Osteoblast (primary cell): ENCODE data around the gene SCAF1. TPM values are rescaled to one million over a fixed set of nuclear protein-coding genes. Genes with fewer than 3 reads are reported as not detected.

ENCODE experiments used
- DNase-seq: peaks from one replicate; pipeline ENCODE4 v3.0.0; 2011; ENCODE audit warnings: low spot score, mixed read lengths; ENCODE audit not compliant: insufficient read length; ENCODE audit errors: missing footprints
- H2AFZ ChIP-seq: 2 replicates; pipeline ENCODE4 v1.6.0; 2011; ENCODE audit warnings: mild to moderate bottlenecking, low read length
- H3K27ac ChIP-seq: 2 replicates; pipeline ENCODE4 v1.5.1; 2011; ENCODE audit warnings: mild to moderate bottlenecking, low read depth, low read length, moderate library complexity
- H3K27me3 ChIP-seq: 2 replicates; pipeline ENCODE4 v1.6.0; 2012; ENCODE audit warnings: mild to moderate bottlenecking, control low read depth, inconsistent platforms, low read length, moderate library complexity; ENCODE audit not compliant: insufficient read depth
- H3K36me3 ChIP-seq: 2 replicates; pipeline ENCODE4 v1.5.1; 2011; ENCODE audit warnings: mild to moderate bottlenecking, low read length, control low read depth, moderate library complexity; ENCODE audit not compliant: insufficient read depth
- H3K4me1 ChIP-seq: 2 replicates; pipeline ENCODE4 v1.5.1; 2011; ENCODE audit warnings: mild to moderate bottlenecking, low read length, control low read depth, moderate library complexity; ENCODE audit not compliant: insufficient read depth
- H3K4me2 ChIP-seq: 2 replicates; pipeline ENCODE4 v1.6.0; 2011; ENCODE audit warnings: mild to moderate bottlenecking, low read length; ENCODE audit not compliant: insufficient read depth
- H3K4me3 ChIP-seq: fragments of 200-600 bp; sonication (generic); 3 replicates; pipeline ENCODE4 v1.5.1; 2012; ENCODE audit warnings: mild to moderate bottlenecking, low read length, inconsistent platforms; ENCODE audit not compliant: insufficient read depth
- H3K79me2 ChIP-seq: 2 replicates; pipeline ENCODE4 v1.6.0; 2012; ENCODE audit warnings: mild to moderate bottlenecking, low read length, control low read depth, inconsistent platforms; ENCODE audit not compliant: insufficient read depth
- H3K9me3 ChIP-seq: 2 replicates; pipeline ENCODE4 v1.5.1; 2011; ENCODE audit warnings: low read depth, low read length, control low read depth
- H4K20me1 ChIP-seq: 2 replicates; pipeline ENCODE4 v1.6.0; 2012; ENCODE audit warnings: mild to moderate bottlenecking, low read length, control low read depth; ENCODE audit not compliant: insufficient read depth
- CTCF ChIP-seq: IDR thresholded peaks from 2 replicates; pipeline ENCODE4 v1.5.1; 2011; ENCODE audit warnings: mild to moderate bottlenecking, low read depth, low read length, moderate library complexity; ENCODE audit errors: extremely low read depth
- total RNA-seq: library from RNA; depleted of rRNA; stranded (reverse); fragments of >200 nt; gene quantifications from 2 replicates; pipeline ENCODE4 v1.2.3, GENCODE V29; 2012

Gene SCAF1
- total RNA-seq, 1 donor: 14.8 TPM

GRCh38 chr19:49692147-49692506 lies 50.1 kb downstream of the SCAF1 start:
- Histone ChIP-seq H3K9me3 (no peaks in the 10 kb centered on the region), H3K79me2 (no peaks in the 10 kb centered on the region), H3K4me3 (no peak overlapping the region), H3K27ac (no peak overlapping the region), H4K20me1 (no peaks in the 10 kb centered on the region), H3K4me2 (no peak overlapping the region), H3K4me1 (peaks cover 20% of the 10 kb centered on the region), H3K27me3 (no peaks in the 10 kb centered on the region), H3K36me3 (no peaks in the 10 kb centered on the region), H2AFZ (no peak overlapping the region)
- peak; percentile 47 for DNase-seq
- TF ChIP-seq CTCF: no peak

- DNase-seq: no peak
- no peak overlapping the region for H2AFZ ChIP-seq
- no peaks in the 10 kb centered on the region for H3K36me3 ChIP-seq
- no peak for TF ChIP-seq CTCF
- peaks cover 5% of the 10 kb centered on the region for H3K4me1 ChIP-seq
- H4K20me1 ChIP-seq: no peaks in the 10 kb centered on the region
- no peaks in the 10 kb centered on the region for H3K79me2 ChIP-seq
- H3K9me3 ChIP-seq: no peaks in the 10 kb centered on the region
- no peak overlapping the region for H3K4me3 ChIP-seq
- H3K4me2 ChIP-seq: no peak overlapping the region
- H3K27me3 ChIP-seq: no peaks in the 10 kb centered on the region
- no peak overlapping the region for H3K27ac ChIP-seq
These were observed 54.1 kb downstream of the SCAF1 start for GRCh38 chr19:49696115-49696514.

- no peak overlapping the region for H3K4me3 ChIP-seq
- no peaks in the 10 kb centered on the region for H3K79me2 ChIP-seq
- no peaks in the 10 kb centered on the region for H3K36me3 ChIP-seq
- H3K27me3 ChIP-seq: no peaks in the 10 kb centered on the region
- no peak overlapping the region for H2AFZ ChIP-seq
- no peak for DNase-seq
- TF ChIP-seq CTCF: no peak
- no peak overlapping the region for H3K27ac ChIP-seq
- no peaks in the 10 kb centered on the region for H3K9me3 ChIP-seq
- no peak overlapping the region for H3K4me2 ChIP-seq
- H3K4me1 ChIP-seq: no peaks in the 10 kb centered on the region
- no peaks in the 10 kb centered on the region for H4K20me1 ChIP-seq
These were observed 54.9 kb downstream of the SCAF1 start for GRCh38 chr19:49696865-49697264.

GRCh38 chr19:49699364-49699763 lies 57.4 kb downstream of the SCAF1 start:
- no peaks in the 10 kb centered on the region for H3K36me3 ChIP-seq
- no peaks in the 10 kb centered on the region for H3K27me3 ChIP-seq
- no peaks in the 10 kb centered on the region for H3K4me1 ChIP-seq
- H3K27ac ChIP-seq: no peak overlapping the region
- no peaks in the 10 kb centered on the region for H3K79me2 ChIP-seq
- H3K4me2 ChIP-seq: no peak overlapping the region
- H3K9me3 ChIP-seq: no peaks in the 10 kb centered on the region
- no peak overlapping the region for H3K4me3 ChIP-seq
- H4K20me1 ChIP-seq: no peaks in the 10 kb centered on the region
- TF ChIP-seq CTCF: no peak
- peak; percentile 17 for DNase-seq
- H2AFZ ChIP-seq: no peak overlapping the region
